Measurements from ENCODE around the gene NKX6-2.

DNA sequence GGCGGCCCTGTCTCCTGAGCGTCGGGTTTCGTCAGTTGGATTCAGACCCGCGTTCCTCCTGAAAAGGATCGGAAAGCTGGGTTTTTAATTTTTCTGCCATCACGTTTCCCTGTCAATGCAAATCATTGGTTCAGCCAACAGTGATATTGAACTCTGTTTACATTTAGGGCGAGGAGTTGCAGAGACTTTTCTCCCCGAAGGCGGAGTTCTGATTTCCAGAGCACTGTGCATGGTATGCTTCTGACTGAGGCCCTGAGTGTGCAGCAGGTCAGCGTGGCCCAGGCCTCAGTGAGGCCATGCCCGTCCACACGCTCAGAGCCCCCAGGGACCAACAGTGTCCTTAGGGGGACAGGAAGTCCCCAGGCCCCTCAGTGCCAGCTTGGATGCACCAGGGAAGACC, 27.1 kb downstream of the NKX6-2 start:
- TF ChIP-seq POLR2A (IDR thresholded peaks at IDR 0.05; ENCODE audit: low read depth, low read length) (no peak), BRCA1 (IDR thresholded peaks at IDR 0.05; ENCODE audit: low read depth, low read length) (no peak), EZH2 (IDR thresholded peaks at IDR 0.05; ENCODE audit: borderline replicate concordance, control insufficient read depth, low read depth, low read length) (no peak)
- TF ChIP-seq, protein P1, sequence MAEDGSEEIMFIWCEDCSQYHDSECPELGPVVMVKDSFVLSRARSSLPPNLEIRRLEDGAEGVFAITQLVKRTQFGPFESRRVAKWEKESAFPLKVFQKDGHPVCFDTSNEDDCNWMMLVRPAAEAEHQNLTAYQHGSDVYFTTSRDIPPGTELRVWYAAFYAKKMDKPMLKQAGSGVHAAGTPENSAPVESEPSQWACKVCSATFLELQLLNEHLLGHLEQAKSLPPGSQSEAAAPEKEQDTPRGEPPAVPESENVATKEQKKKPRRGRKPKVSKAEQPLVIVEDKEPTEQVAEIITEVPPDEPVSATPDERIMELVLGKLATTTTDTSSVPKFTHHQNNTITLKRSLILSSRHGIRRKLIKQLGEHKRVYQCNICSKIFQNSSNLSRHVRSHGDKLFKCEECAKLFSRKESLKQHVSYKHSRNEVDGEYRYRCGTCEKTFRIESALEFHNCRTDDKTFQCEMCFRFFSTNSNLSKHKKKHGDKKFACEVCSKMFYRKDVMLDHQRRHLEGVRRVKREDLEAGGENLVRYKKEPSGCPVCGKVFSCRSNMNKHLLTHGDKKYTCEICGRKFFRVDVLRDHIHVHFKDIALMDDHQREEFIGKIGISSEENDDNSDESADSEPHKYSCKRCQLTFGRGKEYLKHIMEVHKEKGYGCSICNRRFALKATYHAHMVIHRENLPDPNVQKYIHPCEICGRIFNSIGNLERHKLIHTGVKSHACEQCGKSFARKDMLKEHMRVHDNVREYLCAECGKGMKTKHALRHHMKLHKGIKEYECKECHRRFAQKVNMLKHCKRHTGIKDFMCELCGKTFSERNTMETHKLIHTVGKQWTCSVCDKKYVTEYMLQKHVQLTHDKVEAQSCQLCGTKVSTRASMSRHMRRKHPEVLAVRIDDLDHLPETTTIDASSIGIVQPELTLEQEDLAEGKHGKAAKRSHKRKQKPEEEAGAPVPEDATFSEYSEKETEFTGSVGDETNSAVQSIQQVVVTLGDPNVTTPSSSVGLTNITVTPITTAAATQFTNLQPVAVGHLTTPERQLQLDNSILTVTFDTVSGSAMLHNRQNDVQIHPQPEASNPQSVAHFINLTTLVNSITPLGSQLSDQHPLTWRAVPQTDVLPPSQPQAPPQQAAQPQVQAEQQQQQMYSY (CRISPR knock-in tag; IDR thresholded peaks at IDR 0.05), result no peak
- TF ChIP-seq, protein P2, sequence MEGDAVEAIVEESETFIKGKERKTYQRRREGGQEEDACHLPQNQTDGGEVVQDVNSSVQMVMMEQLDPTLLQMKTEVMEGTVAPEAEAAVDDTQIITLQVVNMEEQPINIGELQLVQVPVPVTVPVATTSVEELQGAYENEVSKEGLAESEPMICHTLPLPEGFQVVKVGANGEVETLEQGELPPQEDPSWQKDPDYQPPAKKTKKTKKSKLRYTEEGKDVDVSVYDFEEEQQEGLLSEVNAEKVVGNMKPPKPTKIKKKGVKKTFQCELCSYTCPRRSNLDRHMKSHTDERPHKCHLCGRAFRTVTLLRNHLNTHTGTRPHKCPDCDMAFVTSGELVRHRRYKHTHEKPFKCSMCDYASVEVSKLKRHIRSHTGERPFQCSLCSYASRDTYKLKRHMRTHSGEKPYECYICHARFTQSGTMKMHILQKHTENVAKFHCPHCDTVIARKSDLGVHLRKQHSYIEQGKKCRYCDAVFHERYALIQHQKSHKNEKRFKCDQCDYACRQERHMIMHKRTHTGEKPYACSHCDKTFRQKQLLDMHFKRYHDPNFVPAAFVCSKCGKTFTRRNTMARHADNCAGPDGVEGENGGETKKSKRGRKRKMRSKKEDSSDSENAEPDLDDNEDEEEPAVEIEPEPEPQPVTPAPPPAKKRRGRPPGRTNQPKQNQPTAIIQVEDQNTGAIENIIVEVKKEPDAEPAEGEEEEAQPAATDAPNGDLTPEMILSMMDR (IDR thresholded peaks at IDR 0.05 in 2 of 3, conservative IDR thresholded peaks at IDR 0.05 in 1 of 3; ENCODE audit: control insufficient read depth in 2 of 3, extremely low read depth in 1 of 3, insufficient read depth in 1 of 3, low read depth in 3 of 3, low read length in 3 of 3), result no peak
- TF ChIP-seq, protein P3, sequence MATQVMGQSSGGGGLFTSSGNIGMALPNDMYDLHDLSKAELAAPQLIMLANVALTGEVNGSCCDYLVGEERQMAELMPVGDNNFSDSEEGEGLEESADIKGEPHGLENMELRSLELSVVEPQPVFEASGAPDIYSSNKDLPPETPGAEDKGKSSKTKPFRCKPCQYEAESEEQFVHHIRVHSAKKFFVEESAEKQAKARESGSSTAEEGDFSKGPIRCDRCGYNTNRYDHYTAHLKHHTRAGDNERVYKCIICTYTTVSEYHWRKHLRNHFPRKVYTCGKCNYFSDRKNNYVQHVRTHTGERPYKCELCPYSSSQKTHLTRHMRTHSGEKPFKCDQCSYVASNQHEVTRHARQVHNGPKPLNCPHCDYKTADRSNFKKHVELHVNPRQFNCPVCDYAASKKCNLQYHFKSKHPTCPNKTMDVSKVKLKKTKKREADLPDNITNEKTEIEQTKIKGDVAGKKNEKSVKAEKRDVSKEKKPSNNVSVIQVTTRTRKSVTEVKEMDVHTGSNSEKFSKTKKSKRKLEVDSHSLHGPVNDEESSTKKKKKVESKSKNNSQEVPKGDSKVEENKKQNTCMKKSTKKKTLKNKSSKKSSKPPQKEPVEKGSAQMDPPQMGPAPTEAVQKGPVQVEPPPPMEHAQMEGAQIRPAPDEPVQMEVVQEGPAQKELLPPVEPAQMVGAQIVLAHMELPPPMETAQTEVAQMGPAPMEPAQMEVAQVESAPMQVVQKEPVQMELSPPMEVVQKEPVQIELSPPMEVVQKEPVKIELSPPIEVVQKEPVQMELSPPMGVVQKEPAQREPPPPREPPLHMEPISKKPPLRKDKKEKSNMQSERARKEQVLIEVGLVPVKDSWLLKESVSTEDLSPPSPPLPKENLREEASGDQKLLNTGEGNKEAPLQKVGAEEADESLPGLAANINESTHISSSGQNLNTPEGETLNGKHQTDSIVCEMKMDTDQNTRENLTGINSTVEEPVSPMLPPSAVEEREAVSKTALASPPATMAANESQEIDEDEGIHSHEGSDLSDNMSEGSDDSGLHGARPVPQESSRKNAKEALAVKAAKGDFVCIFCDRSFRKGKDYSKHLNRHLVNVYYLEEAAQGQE (IDR thresholded peaks at IDR 0.05; ENCODE audit: low read depth, low read length), result no peak
- TF ChIP-seq, protein P4, sequence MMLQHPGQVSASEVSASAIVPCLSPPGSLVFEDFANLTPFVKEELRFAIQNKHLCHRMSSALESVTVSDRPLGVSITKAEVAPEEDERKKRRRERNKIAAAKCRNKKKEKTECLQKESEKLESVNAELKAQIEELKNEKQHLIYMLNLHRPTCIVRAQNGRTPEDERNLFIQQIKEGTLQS (IDR thresholded peaks at IDR 0.05; ENCODE audit: borderline replicate concordance, extremely low read depth, low read depth, low read length), result no peak
- TF ChIP-seq, protein P5, sequence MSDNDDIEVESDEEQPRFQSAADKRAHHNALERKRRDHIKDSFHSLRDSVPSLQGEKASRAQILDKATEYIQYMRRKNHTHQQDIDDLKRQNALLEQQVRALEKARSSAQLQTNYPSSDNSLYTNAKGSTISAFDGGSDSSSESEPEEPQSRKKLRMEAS (IDR thresholded peaks at IDR 0.05; ENCODE audit: low read depth, low read length), result no peak
- TF ChIP-seq, protein P6, sequence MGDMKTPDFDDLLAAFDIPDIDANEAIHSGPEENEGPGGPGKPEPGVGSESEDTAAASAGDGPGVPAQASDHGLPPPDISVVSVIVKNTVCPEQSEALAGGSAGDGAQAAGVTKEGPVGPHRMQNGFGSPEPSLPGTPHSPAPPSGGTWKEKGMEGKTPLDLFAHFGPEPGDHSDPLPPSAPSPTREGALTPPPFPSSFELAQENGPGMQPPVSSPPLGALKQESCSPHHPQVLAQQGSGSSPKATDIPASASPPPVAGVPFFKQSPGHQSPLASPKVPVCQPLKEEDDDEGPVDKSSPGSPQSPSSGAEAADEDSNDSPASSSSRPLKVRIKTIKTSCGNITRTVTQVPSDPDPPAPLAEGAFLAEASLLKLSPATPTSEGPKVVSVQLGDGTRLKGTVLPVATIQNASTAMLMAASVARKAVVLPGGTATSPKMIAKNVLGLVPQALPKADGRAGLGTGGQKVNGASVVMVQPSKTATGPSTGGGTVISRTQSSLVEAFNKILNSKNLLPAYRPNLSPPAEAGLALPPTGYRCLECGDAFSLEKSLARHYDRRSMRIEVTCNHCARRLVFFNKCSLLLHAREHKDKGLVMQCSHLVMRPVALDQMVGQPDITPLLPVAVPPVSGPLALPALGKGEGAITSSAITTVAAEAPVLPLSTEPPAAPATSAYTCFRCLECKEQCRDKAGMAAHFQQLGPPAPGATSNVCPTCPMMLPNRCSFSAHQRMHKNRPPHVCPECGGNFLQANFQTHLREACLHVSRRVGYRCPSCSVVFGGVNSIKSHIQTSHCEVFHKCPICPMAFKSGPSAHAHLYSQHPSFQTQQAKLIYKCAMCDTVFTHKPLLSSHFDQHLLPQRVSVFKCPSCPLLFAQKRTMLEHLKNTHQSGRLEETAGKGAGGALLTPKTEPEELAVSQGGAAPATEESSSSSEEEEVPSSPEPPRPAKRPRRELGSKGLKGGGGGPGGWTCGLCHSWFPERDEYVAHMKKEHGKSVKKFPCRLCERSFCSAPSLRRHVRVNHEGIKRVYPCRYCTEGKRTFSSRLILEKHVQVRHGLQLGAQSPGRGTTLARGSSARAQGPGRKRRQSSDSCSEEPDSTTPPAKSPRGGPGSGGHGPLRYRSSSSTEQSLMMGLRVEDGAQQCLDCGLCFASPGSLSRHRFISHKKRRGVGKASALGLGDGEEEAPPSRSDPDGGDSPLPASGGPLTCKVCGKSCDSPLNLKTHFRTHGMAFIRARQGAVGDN (IDR thresholded peaks at IDR 0.05), result no peak

Measured in GM12878 (cell line).